GM23338 (cell line): ENCODE measurements around the gene NWD2. TPM values are rescaled to one million over a fixed set of nuclear protein-coding genes. Genes with fewer than 3 reads are reported as not detected.

Experiments used
- ATAC-seq: fragments of 200-7000 bp; cut with Tn5 transposase; 3 replicates; pipeline ENCODE4 v1.9.1; 2020
- DNase-seq: peaks from one replicate; pipeline ENCODE4 v3.0.0-alpha.2; 2015; ENCODE audit warnings: low spot score
- H2AFZ ChIP-seq: fragments of 200-600 bp; sonication (generic); 2 replicates; pipeline ENCODE4 v1.8.0; 2016; ENCODE audit warnings: antibody characterized with exemption, mild to moderate bottlenecking, moderate library complexity
- H3F3A ChIP-seq: fragments of 200-600 bp; sonication (generic); replicated peaks from 2 replicates; pipeline ENCODE4 v1.8.0; 2017; ENCODE audit warnings: antibody characterized with exemption, mixed run types, low read depth
- H3K27ac ChIP-seq: fragments of 200-600 bp; sonication (generic); 2 replicates; pipeline ENCODE4 v1.6.1; 2016; ENCODE audit warnings: low read depth
- H3K27me3 ChIP-seq: fragments of 200-600 bp; sonication (generic); 2 replicates; pipeline ENCODE4 v1.8.0; 2016; ENCODE audit warnings: mild to moderate bottlenecking, mixed run types, moderate library complexity; ENCODE audit not compliant: insufficient read depth
- H3K36me3 ChIP-seq: fragments of 200-600 bp; sonication (generic); 2 replicates; pipeline ENCODE4 v1.8.0; 2016; ENCODE audit warnings: mild to moderate bottlenecking; ENCODE audit not compliant: insufficient read depth
- H3K4me1 ChIP-seq: fragments of 200-600 bp; sonication (generic); 2 replicates; pipeline ENCODE4 v1.8.0; 2016; ENCODE audit warnings: mild to moderate bottlenecking, moderate library complexity; ENCODE audit not compliant: insufficient read depth
- H3K4me2 ChIP-seq: fragments of 200-600 bp; sonication (generic); 2 replicates; pipeline ENCODE4 v1.7.1; 2017; ENCODE audit warnings: mixed run types
- H3K4me3 ChIP-seq: fragments of 200-600 bp; sonication (generic); 2 replicates; pipeline ENCODE4 v1.6.1; 2016; ENCODE audit warnings: mixed run types
- H3K79me2 ChIP-seq: fragments of 200-600 bp; sonication (generic); replicated peaks from 2 replicates; pipeline ENCODE4 v1.8.0; 2017; ENCODE audit warnings: mild to moderate bottlenecking; ENCODE audit not compliant: insufficient read depth
- H3K9me2 ChIP-seq: fragments of 200-600 bp; sonication (generic); 2 replicates; pipeline ENCODE4 v1.8.0; 2017; ENCODE audit not compliant: insufficient read depth
- H4K20me1 ChIP-seq: fragments of 200-600 bp; sonication (generic); replicated peaks from 2 replicates; pipeline ENCODE4 v1.8.0; 2017; ENCODE audit warnings: mild to moderate bottlenecking; ENCODE audit not compliant: insufficient read depth
- H3K27ac Mint-ChIP-seq: 2 replicates; pipeline ENCODE4 v1.8.0; 2020; ENCODE audit warnings: inconsistent platforms, mild to moderate bottlenecking, moderate library complexity, mixed read lengths
- H3K27me3 Mint-ChIP-seq: 3 replicates; pipeline ENCODE4 v1.8.0; 2022; ENCODE audit warnings: low read depth, mild to moderate bottlenecking, moderate library complexity, mixed read lengths, inconsistent platforms; ENCODE audit not compliant: insufficient read depth, poor library complexity
- H3K36me3 Mint-ChIP-seq: 3 replicates; pipeline ENCODE4 v1.8.0; 2021; ENCODE audit warnings: low read depth, mild to moderate bottlenecking, inconsistent platforms, moderate library complexity, mixed read lengths
- H3K4me1 Mint-ChIP-seq: 3 replicates; pipeline ENCODE4 v1.8.0; 2020; ENCODE audit warnings: mild to moderate bottlenecking, inconsistent platforms, mixed read lengths
- H3K4me3 Mint-ChIP-seq: 3 replicates; pipeline ENCODE4 v1.8.0; 2021; ENCODE audit warnings: moderate library complexity, mild to moderate bottlenecking, inconsistent platforms, mixed read lengths
- H3K9me3 Mint-ChIP-seq: 3 replicates; pipeline ENCODE4 v1.8.0; 2020; ENCODE audit warnings: moderate library complexity, mild to moderate bottlenecking, inconsistent platforms, mixed read lengths
- CREB1 ChIP-seq: fragments of 250-450 bp; sonication (Bioruptor Pico); IDR thresholded peaks from 2 replicates; pipeline ENCODE4 v1.5.0; 2020; ENCODE audit warnings: low read depth, mild to moderate bottlenecking, moderate library complexity
- NANOG ChIP-seq: IDR thresholded peaks from 2 replicates; pipeline ENCODE4 v1.6.1; 2016; ENCODE audit warnings: antibody characterized with exemption, borderline replicate concordance
- STAT1 ChIP-seq: IDR thresholded peaks from one replicate; pipeline ENCODE4 v1.6.1; 2016; ENCODE audit warnings: antibody characterized with exemption; ENCODE audit not compliant: unreplicated experiment
- ZNF114 ChIP-seq: fragments of 250-450 bp; sonication (Bioruptor Pico); IDR thresholded peaks from 2 replicates; pipeline ENCODE4 v1.5.0; 2020; ENCODE audit warnings: mild to moderate bottlenecking, moderate library complexity
- ZNF331 ChIP-seq: fragments of 250-450 bp; sonication (Bioruptor Pico); IDR thresholded peaks from 2 replicates; pipeline ENCODE4 v1.5.0; 2020; ENCODE audit warnings: low read depth, mild to moderate bottlenecking, moderate library complexity
- polyA plus RNA-seq: library from polyadenylated mRNA; unstranded; fragments of >200 nt; fragmentation: Nextera tagmentation; extraction: Ambion mirVana; gene quantifications from 2 replicates; pipeline ENCODE4 v1.2.1, GENCODE V29; 2016
- total RNA-seq: library from RNA; depleted of rRNA; stranded (reverse); fragments of >200 nt; shearing (Covaris generic); gene quantifications from 2 replicates; pipeline ENCODE4 v1.2.3, GENCODE V29; 2014
- TF ChIP-seq, protein P1 (sequence below): IDR thresholded peaks from one replicate; pipeline ENCODE4 v1.6.1; 2018; ENCODE audit warnings: antibody characterized with exemption; ENCODE audit not compliant: unreplicated experiment
- TF ChIP-seq, protein P2 (sequence below): fragments of 250-450 bp; sonication (Bioruptor Pico); IDR thresholded peaks from 2 replicates; pipeline ENCODE4 v1.5.0; 2020; ENCODE audit warnings: mild to moderate bottlenecking, moderate library complexity

Gene NWD2
- total and polyA plus RNA-seq, 2 experiments from 2014 or later = 0.07 TPM; not detected in 1

DNA sequence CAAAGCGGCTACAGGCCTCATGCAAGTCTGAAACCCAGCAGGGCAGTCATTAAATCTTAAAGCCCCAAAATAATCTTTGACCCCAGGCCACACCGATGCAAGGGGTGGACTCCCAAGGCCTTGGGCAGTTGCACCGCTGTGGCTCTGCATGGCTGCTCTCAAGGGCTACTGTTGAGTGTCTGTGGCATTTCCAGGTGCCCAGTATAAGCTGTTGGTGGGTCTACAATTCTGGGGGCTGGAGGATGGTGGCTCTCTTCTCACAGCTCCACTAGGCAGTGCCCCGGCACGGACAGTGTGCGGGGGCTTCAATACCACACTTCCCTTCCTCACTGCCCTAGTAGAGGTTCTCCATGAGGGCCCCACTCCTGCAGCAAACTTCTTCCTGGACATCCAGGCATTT, 60.1 kb downstream of the NWD2 start:
- H3K27me3 Mint-ChIP-seq = no peaks in the 10 kb centered on the region
- DNase-seq (no peak), ATAC-seq (no peak)
- H3K9me3 Mint-ChIP-seq = peaks cover 34% of the 10 kb centered on the region
- no peak overlapping the region for H3K4me2 ChIP-seq
- no peak overlapping the region for H3K27ac Mint-ChIP-seq
- no peaks in the 10 kb centered on the region; the same call in 2 of the 3 replicates for H3K4me1 Mint-ChIP-seq
- H3K27ac ChIP-seq = no peak overlapping the region
- H4K20me1 ChIP-seq = no peaks in the 10 kb centered on the region
- H3K4me3 Mint-ChIP-seq = no peak overlapping the region
- H3K36me3 ChIP-seq = no peaks in the 10 kb centered on the region
- H3K4me1 ChIP-seq = no peaks in the 10 kb centered on the region
- H3F3A ChIP-seq = no peaks in the 10 kb centered on the region
- peaks cover 18% of the 10 kb centered on the region for H3K36me3 Mint-ChIP-seq
- no peak overlapping the region for H2AFZ ChIP-seq
- no peak for TF ChIP-seq ZNF331
- TF ChIP-seq, protein P1, sequence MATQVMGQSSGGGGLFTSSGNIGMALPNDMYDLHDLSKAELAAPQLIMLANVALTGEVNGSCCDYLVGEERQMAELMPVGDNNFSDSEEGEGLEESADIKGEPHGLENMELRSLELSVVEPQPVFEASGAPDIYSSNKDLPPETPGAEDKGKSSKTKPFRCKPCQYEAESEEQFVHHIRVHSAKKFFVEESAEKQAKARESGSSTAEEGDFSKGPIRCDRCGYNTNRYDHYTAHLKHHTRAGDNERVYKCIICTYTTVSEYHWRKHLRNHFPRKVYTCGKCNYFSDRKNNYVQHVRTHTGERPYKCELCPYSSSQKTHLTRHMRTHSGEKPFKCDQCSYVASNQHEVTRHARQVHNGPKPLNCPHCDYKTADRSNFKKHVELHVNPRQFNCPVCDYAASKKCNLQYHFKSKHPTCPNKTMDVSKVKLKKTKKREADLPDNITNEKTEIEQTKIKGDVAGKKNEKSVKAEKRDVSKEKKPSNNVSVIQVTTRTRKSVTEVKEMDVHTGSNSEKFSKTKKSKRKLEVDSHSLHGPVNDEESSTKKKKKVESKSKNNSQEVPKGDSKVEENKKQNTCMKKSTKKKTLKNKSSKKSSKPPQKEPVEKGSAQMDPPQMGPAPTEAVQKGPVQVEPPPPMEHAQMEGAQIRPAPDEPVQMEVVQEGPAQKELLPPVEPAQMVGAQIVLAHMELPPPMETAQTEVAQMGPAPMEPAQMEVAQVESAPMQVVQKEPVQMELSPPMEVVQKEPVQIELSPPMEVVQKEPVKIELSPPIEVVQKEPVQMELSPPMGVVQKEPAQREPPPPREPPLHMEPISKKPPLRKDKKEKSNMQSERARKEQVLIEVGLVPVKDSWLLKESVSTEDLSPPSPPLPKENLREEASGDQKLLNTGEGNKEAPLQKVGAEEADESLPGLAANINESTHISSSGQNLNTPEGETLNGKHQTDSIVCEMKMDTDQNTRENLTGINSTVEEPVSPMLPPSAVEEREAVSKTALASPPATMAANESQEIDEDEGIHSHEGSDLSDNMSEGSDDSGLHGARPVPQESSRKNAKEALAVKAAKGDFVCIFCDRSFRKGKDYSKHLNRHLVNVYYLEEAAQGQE = no peak
- no peak for TF ChIP-seq STAT1
- TF ChIP-seq NANOG = no peak
- no peak for TF ChIP-seq ZNF114 (CRISPR knock-in tag)
- TF ChIP-seq, protein P2, sequence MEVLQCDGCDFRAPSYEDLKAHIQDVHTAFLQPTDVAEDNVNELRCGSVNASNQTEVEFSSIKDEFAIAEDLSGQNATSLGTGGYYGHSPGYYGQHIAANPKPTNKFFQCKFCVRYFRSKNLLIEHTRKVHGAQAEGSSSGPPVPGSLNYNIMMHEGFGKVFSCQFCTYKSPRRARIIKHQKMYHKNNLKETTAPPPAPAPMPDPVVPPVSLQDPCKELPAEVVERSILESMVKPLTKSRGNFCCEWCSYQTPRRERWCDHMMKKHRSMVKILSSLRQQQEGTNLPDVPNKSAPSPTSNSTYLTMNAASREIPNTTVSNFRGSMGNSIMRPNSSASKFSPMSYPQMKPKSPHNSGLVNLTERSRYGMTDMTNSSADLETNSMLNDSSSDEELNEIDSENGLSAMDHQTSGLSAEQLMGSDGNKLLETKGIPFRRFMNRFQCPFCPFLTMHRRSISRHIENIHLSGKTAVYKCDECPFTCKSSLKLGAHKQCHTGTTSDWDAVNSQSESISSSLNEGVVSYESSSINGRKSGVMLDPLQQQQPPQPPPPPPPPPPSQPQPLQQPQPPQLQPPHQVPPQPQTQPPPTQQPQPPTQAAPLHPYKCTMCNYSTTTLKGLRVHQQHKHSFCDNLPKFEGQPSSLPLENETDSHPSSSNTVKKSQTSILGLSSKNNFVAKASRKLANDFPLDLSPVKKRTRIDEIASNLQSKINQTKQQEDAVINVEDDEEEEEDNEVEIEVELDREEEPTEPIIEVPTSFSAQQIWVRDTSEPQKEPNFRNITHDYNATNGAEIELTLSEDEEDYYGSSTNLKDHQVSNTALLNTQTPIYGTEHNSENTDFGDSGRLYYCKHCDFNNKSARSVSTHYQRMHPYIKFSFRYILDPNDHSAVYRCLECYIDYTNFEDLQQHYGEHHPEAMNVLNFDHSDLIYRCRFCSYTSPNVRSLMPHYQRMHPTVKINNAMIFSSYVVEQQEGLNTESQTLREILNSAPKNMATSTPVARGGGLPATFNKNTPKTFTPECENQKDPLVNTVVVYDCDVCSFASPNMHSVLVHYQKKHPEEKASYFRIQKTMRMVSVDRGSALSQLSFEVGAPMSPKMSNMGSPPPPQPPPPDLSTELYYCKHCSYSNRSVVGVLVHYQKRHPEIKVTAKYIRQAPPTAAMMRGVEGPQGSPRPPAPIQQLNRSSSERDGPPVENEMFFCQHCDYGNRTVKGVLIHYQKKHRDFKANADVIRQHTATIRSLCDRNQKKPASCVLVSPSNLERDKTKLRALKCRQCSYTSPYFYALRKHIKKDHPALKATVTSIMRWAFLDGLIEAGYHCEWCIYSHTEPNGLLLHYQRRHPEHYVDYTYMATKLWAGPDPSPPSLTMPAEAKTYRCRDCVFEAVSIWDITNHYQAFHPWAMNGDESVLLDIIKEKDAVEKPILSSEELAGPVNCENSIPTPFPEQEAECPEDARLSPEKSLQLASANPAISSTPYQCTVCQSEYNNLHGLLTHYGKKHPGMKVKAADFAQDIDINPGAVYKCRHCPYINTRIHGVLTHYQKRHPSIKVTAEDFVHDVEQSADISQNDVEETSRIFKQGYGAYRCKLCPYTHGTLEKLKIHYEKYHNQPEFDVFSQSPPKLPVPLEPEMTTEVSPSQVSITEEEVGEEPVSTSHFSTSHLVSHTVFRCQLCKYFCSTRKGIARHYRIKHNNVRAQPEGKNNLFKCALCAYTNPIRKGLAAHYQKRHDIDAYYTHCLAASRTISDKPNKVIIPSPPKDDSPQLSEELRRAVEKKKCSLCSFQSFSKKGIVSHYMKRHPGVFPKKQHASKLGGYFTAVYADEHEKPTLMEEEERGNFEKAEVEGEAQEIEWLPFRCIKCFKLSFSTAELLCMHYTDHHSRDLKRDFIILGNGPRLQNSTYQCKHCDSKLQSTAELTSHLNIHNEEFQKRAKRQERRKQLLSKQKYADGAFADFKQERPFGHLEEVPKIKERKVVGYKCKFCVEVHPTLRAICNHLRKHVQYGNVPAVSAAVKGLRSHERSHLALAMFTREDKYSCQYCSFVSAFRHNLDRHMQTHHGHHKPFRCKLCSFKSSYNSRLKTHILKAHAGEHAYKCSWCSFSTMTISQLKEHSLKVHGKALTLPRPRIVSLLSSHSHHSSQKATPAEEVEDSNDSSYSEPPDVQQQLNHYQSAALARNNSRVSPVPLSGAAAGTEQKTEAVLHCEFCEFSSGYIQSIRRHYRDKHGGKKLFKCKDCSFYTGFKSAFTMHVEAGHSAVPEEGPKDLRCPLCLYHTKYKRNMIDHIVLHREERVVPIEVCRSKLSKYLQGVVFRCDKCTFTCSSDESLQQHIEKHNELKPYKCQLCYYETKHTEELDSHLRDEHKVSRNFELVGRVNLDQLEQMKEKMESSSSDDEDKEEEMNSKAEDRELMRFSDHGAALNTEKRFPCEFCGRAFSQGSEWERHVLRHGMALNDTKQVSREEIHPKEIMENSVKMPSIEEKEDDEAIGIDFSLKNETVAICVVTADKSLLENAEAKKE (CRISPR knock-in tag) = no peak
- no peak for TF ChIP-seq CREB1 (CRISPR knock-in tag)
- no peaks in the 10 kb centered on the region for H3K79me2 ChIP-seq
- no peak overlapping the region for H3K4me3 ChIP-seq
- no peaks in the 10 kb centered on the region for H3K9me2 ChIP-seq
- no peaks in the 10 kb centered on the region for H3K27me3 ChIP-seq
